ENCODE results near the gene PRMT1. TPM values are rescaled to one million over a fixed set of nuclear protein-coding genes. Genes with fewer than 3 reads are reported as not detected.
"Not testable (repeated sequence)": the region's sequence is repeated elsewhere in the genome, so short reads cannot be mapped to it uniquely, and the experiment has no call there.

The PRMT1 gene
- total RNA-seq, 2 donors from 2014 or later: 66.7 to 83.9 TPM

DNA sequence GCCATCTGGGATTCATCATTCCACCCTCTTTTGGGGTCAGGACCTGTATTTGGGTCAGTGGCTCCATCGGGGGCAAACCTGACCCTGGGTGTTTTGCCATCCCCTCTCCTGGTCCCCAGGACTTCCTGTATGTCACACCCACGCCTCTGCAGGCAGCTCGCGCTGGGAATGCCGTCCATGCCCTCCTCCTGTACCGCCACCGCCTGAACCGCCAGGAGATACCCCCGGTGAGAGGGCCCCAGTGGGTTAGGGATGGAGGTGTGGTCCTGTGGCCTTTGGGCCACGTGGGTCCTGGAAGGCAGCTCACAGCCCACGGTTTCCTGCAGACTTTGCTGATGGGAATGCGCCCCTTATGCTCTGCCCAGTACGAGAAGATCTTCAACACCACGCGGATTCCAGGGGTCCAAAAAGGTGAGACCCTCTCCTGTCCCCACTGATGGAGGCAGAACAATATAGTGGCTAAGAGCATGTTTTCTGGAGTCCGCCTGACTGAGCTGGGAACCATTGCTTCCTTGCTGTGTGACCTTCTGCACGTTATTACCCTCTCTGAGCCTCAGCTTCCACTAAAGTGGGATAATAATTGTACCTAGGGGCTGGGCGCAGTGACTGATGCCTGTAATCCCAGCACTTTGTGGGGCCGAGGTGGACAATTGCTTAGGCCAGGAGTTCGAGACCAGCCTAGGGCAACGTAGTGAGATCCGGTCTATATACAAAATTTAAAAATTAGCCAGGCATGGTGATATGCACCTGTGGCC lies 28.0 kb downstream of the PRMT1 start:
- intact Hi-C loops (cut with DNase I, micrococcal nuclease): no loop called here
- ATAC-seq: no peak
- no peak for DNase-seq

DNA sequence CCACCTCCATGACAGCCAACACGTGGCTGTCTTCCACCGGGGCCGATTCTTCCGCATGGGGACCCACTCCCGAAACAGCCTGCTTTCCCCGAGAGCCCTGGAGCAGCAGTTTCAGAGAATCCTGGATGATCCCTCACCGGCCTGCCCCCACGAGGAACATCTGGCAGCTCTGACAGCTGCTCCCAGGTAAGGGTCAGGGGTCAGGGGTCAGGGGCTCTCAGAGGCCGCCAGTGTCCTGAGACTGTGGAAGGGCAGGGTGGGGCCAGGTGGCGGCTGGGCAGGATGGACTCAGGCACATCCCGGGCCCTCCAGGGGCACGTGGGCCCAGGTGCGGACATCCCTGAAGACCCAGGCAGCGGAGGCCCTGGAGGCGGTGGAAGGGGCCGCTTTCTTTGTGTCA lies 28.8 kb downstream of the PRMT1 start:
- intact Hi-C loops (cut with DNase I, micrococcal nuclease): no loop called here
- ATAC-seq (no peak), DNase-seq (no peak)

GRCh38 chr19:49710372-49710951 lies 33.4 kb downstream of the PRMT1 start:
- no peak for ATAC-seq
- no peak for DNase-seq
- intact Hi-C loops (cut with DNase I, micrococcal nuclease): no loop called here

DNA sequence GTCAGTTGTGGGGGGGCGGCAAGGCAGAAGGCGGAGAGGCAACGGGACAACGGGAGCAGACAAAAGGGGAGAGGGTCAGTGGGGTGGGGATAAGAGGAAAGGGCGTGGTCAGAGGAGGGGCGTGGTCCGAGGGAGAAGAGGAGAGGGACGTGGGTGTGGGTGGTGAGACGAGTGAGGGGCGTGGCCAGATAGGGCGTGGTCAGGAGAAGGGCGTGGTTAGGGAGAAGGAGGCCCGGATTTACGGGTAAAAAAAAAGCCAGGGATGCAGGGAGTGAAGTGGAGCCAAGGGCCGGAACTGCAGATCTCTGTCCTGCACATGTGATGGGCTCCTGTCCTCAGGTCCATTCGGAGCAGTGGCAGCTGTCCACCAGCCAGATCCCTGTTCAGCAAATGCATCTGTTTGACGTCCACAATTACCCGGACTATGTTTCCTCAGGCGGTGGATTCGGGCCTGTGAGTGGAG lies 35.4 kb downstream of the PRMT1 start:
- DNase-seq (peak; percentile 29 to 50), ATAC-seq (peak; percentile 55)
- intact Hi-C loops (cut with DNase I, micrococcal nuclease): no loop called here

DNA sequence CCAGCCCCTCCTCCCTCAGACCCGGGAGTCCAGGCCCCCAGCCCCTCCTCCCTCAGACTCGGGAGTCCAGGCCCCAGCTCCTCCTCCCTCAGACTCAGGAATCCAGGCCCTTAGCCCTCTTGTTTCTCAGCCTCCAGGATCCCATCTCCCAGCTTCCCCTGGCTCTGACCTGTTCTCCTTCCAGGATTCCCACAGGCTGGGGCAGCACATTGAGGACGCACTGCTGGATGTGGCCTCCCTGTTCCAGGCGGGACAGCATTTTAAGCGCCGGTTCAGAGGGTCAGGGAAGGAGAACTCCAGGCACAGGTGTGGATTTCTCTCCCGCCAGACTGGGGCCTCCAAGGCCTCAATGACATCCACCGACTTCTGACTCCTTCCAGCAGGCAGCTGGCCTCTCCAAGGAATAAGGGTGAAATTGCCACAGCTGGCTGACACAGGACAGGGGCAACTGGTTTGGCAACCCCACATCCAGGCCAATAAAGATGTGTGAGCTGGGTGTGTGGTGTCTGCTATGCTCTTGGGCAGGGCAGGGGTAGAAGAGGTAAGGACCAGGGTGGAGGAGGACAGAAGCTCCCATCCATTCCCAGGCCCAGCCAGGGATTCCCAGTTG lies 36.3 kb downstream of the PRMT1 start:
- intact Hi-C loops (cut with DNase I, micrococcal nuclease): no loop called here
- DNase-seq: no peak
- peak; percentile 42 for ATAC-seq

DNA sequence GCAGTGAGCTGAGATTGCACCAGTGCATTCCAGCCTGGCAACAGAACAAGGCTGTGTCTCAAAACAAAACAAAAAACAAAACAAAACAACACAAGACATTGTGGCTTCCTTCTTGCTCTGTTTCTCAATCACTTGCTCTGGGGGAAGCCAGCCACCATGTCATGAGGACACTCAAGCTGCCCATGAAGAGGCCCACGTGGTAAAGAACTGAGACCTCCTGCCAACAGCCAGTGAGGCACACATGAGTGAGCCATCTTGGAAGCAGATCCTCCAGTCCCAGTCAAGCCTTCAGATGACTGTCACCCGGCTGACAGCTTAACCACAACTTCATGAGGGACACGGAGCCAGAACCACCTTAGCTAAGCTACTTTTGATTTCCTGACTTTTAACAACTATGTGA lies 39.1 kb downstream of the PRMT1 start:
- intact Hi-C loops (cut with DNase I, micrococcal nuclease): no loop called here
- ATAC-seq (no peak), DNase-seq (no peak)

GRCh38 chr19:49718511-49718910 lies 41.4 kb downstream of the PRMT1 start:
- ATAC-seq (no peak), DNase-seq (no peak)
- intact Hi-C loops (cut with DNase I, micrococcal nuclease): no loop called here

DNA sequence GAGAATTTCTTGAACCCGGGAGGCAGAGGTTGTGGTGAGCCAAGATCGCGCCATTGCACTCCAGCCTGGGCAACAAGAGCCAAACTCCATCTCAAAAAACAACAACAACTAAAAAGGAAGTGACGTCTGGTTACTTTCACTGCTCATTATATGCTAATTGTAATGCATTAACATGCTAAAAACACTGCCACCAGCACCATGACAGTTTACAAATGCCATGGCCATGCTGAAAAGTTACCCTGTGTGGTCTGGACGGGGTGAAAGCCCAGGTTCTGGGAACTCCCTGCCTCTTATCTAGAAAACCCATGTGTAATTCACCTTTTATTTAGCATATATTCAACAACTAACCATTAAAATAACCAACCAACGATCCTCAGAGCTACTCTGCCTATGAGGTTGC lies 41.9 kb downstream of the PRMT1 start:
- DNase-seq (no peak), ATAC-seq (no peak)
- intact Hi-C loops (cut with DNase I, micrococcal nuclease): no loop called here

- intact Hi-C loops (cut with DNase I, micrococcal nuclease); DNase-seq; ATAC-seq: not testable (repeated sequence)
Observed at GRCh38 chr19:49719420-49719819, 42.3 kb downstream of the PRMT1 start.

GRCh38 chr19:49727217-49728030 lies 50.4 kb downstream of the PRMT1 start:
- DNase-seq (no peak), ATAC-seq (no peak)
- intact Hi-C loops (cut with DNase I, micrococcal nuclease): no loop called here

DNA sequence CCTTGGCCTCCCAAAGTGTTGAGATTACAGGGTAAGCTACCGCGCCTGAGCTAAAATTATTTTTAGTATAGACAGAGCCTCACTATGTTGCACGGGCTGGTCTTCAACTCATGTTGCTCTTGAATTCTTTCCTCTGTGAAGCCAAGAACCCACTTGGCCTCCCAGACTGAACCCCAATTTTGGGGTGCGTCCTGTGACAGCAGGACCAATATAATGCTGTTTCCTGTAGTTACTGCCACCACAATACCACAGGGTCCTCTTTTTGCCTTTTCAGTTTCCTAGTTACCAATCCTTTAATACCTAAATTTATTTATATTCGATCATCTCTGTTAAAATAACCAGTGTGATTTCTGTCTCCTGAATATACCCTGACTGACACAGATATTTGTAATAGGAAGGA lies 53.1 kb downstream of the PRMT1 start:
- intact Hi-C loops (cut with DNase I, micrococcal nuclease): no loop called here
- DNase-seq (no peak), ATAC-seq (no peak)

Small RNA genes within 50 kb of the gene (microRNA-seq; reads per million reads assigned to microRNA genes)
- 0 reads per million in 2 donors for gene MIR5088

Other genes starting within 250 kb of the PRMT1 start
- under 1 TPM; 0.24 to 0.81 TPM for gene SLC17A7, start 235.7 kb upstream of the PRMT1 start, total RNA-seq
- gene PIH1D1, start 225.5 kb upstream of the PRMT1 start, total RNA-seq: 10 to 100 TPM; 62.9 to 74.1 TPM
- 10 to 100 TPM; 24.9 to 31.5 TPM for gene ALDH16A1, start 224.0 kb upstream of the PRMT1 start, total RNA-seq
- 1 to 10 TPM; 3.4 to 6.4 TPM for gene FLT3LG, start 203.1 kb upstream of the PRMT1 start, total RNA-seq
- 1,000 to 10,000 TPM; 2,164 to 2,325 TPM for gene RPL13A, start 189.7 kb upstream of the PRMT1 start, total RNA-seq
- 1,000 to 10,000 TPM; 1,501 to 1,657 TPM for gene RPS11, start 180.8 kb upstream of the PRMT1 start, total RNA-seq
- 100 to 1,000 TPM; 411 to 508 TPM for gene FCGRT, start 164.6 kb upstream of the PRMT1 start, total RNA-seq
- gene RCN3, start 149.3 kb upstream of the PRMT1 start, total RNA-seq: 10 to 100 TPM; 18.2 to 21.7 TPM
- 10 to 100 TPM; 62.8 to 66.4 TPM for gene NOSIP, start 96.7 kb upstream of the PRMT1 start, total RNA-seq
- 10 to 100 TPM; 22.4 to 26.1 TPM for gene PRRG2, start 96.0 kb upstream of the PRMT1 start, total RNA-seq
- 10 to 100 TPM; 20.5 to 26.4 TPM for gene PRR12, start 86.1 kb upstream of the PRMT1 start, total RNA-seq
- 10 to 100 TPM; 41.7 to 76.6 TPM for gene RRAS, start 37.1 kb upstream of the PRMT1 start, total RNA-seq
- 10 to 100 TPM; 60.9 to 62.7 TPM for gene SCAF1, start 35.1 kb upstream of the PRMT1 start, total RNA-seq
- 10 to 100 TPM; 69.0 to 83.1 TPM for gene IRF3, start 11.4 kb upstream of the PRMT1 start, total RNA-seq
- gene BCL2L12, start 11.3 kb upstream of the PRMT1 start, total RNA-seq: 10 to 100 TPM; 13.8 to 14.9 TPM
- 1 to 10 TPM in 1 of 2 donors, under 1 TPM in 1; 0.98 to 1.1 TPM for gene ADM5, start 12.3 kb downstream of the PRMT1 start, total RNA-seq
- 1 to 10 TPM; 1.5 to 2.0 TPM for gene CPT1C, start 13.8 kb downstream of the PRMT1 start, total RNA-seq
- under 1 TPM; 0.21 to 0.22 TPM for gene TSKS, start 86.0 kb downstream of the PRMT1 start, total RNA-seq
- gene AP2A1, start 89.7 kb downstream of the PRMT1 start, total RNA-seq: 10 to 100 TPM; 71.2 to 72.9 TPM
- gene FUZ, start 136.0 kb downstream of the PRMT1 start, total RNA-seq: 1 to 10 TPM; 7.6 to 10.0 TPM
- 10 to 100 TPM; 52.6 to 52.8 TPM for gene MED25, start 141.0 kb downstream of the PRMT1 start, total RNA-seq
- 10 to 100 TPM; 95.3 to 95.5 TPM for gene PTOV1, start 173.9 kb downstream of the PRMT1 start, total RNA-seq
- gene PNKP, start 190.3 kb downstream of the PRMT1 start, total RNA-seq: 10 to 100 TPM; 62.3 to 76.7 TPM
- 10 to 100 TPM; 30.3 to 43.3 TPM for gene AKT1S1, start 200.1 kb downstream of the PRMT1 start, total RNA-seq
- 10 to 100 TPM; 32.8 to 36.4 TPM for gene TBC1D17, start 200.4 kb downstream of the PRMT1 start, total RNA-seq
- 1 to 10 TPM in 1 of 2 donors, under 1 TPM in 1; 0.67 to 1.3 TPM for gene IL4I1, start 219.6 kb downstream of the PRMT1 start, total RNA-seq